HepG2 (cell line): Measurements from ENCODE around the gene MPLKIP. TPM values are rescaled to one million over a fixed set of nuclear protein-coding genes. Genes with fewer than 3 reads are reported as not detected.

Experiments used
- ASH2L ChIP-seq: fragments of 300-600, 200-600 bp; sonication (generic); IDR thresholded peaks from 2 replicates; pipeline ENCODE4 v1.7.0; 2017; ENCODE audit warnings: low read depth, mild to moderate bottlenecking, moderate library complexity, mixed read lengths, low read length; ENCODE audit not compliant: insufficient read length
- GZF1 ChIP-seq: sonication (generic); formaldehyde crosslinking; IDR thresholded peaks from 2 replicates; pipeline ENCODE4 v1.5.1; 2020; ENCODE audit warnings: mild to moderate bottlenecking, missing genetic modification reagents
- HMG20A ChIP-seq: IDR thresholded peaks from 2 replicates; pipeline ENCODE4 v1.6.1; 2016; ENCODE audit warnings: borderline replicate concordance
- HNF4A ChIP-seq: sonication (generic); formaldehyde crosslinking; IDR thresholded peaks from 2 replicates; pipeline ENCODE4 v1.4.0; 2020; ENCODE audit warnings: missing genetic modification reagents
- KDM5A ChIP-seq: fragments of 200-600 bp; sonication (generic); IDR thresholded peaks from 2 replicates; pipeline ENCODE4 v1.7.0; 2018; ENCODE audit warnings: antibody characterized with exemption, mild to moderate bottlenecking, low read length, borderline replicate concordance
- MAF1 ChIP-seq: sonication (generic); formaldehyde crosslinking; IDR thresholded peaks from 2 replicates; pipeline ENCODE4 v1.5.0; 2020; ENCODE audit warnings: missing genetic modification reagents, borderline replicate concordance
- NFYC ChIP-seq: IDR thresholded peaks from 2 replicates; pipeline ENCODE4 v1.6.1; 2016; ENCODE audit warnings: missing genetic modification reagents, missing compliant biosample characterization
- NRL ChIP-seq: sonication (generic); formaldehyde crosslinking; IDR thresholded peaks from 2 replicates; pipeline ENCODE4 v1.5.0; 2020; ENCODE audit warnings: missing genetic modification reagents, mild to moderate bottlenecking, moderate library complexity, borderline replicate concordance
- RXRA ChIP-seq: sonication (generic); formaldehyde crosslinking; IDR thresholded peaks from 2 replicates; pipeline ENCODE4 v1.5.1; 2020; ENCODE audit warnings: missing genetic modification reagents
- SOX13 ChIP-seq, 3 experiments: fragments of 450-650 bp in 1 of 3; sonication (generic) in 1 of 3; formaldehyde crosslinking in 1 of 3; IDR thresholded peaks in 2 of 3; conservative IDR thresholded peaks in 1 of 3; 2 replicates each; pipeline versions ENCODE4 v1.5.0 to v1.6.1; 2016 to 2020; ENCODE audit warnings: antibody characterized with exemption in 1 of 3, mild to moderate bottlenecking in 1 of 3, missing compliant biosample characterization in 1 of 3, missing genetic modification reagents in 1 of 3, moderate library complexity in 1 of 3
- TAF1 ChIP-seq: sonication (generic); formaldehyde crosslinking; IDR thresholded peaks from 2 replicates; pipeline ENCODE4 v1.4.0; 2020; ENCODE audit warnings: missing genetic modification reagents
- ZBTB38 ChIP-seq: sonication (generic); formaldehyde crosslinking; IDR thresholded peaks from 2 replicates; pipeline ENCODE4 v1.5.1; 2020; ENCODE audit warnings: mild to moderate bottlenecking, missing genetic modification reagents
- ZNF205 ChIP-seq: IDR thresholded peaks from 2 replicates; pipeline ENCODE4 v1.6.1; 2018; ENCODE audit warnings: missing biosample characterization, missing genetic modification reagents
- ZNF484 ChIP-seq: sonication (generic); formaldehyde crosslinking; IDR thresholded peaks from 2 replicates; pipeline ENCODE4 v1.5.1; 2020; ENCODE audit warnings: mild to moderate bottlenecking, low read depth, missing genetic modification reagents, borderline replicate concordance
- ZNF615 ChIP-seq: sonication (generic); formaldehyde crosslinking; IDR thresholded peaks from 2 replicates; pipeline ENCODE4 v1.5.0; 2020; ENCODE audit warnings: mild to moderate bottlenecking, missing genetic modification reagents, borderline replicate concordance
- ZNF660 ChIP-seq: sonication (generic); formaldehyde crosslinking; IDR thresholded peaks from 2 replicates; pipeline ENCODE4 v1.5.1; 2020; ENCODE audit warnings: mild to moderate bottlenecking, low read depth, missing genetic modification reagents, borderline replicate concordance
- polyA plus RNA-seq, 8 experiments: library from polyadenylated mRNA; depleted of rRNA in 3 of 8; stranded (reverse) in 7 of 8; unstranded in 1 of 8; fragments of >200 nt; fragmentation: Illumina TruSeq in 4 of 8; extraction: Trizol in 4 of 8; gene quantifications; 2 replicates each; pipeline versions ENCODE4 v1.2.1 to v1.2.3, GENCODE V29; 2011 to 2016; ENCODE audit warnings: low read depth in 4 of 8, missing spikeins in 1 of 8, mixed read lengths in 1 of 8; ENCODE audit not compliant: insufficient read depth in 1 of 8
- total RNA-seq, 5 experiments: library from RNA; depleted of rRNA; stranded (reverse); fragments of >200 nt; fragmentation: Illumina TruSeq; extraction: Trizol; gene quantifications; 2 replicates each; pipeline ENCODE4 v1.2.3, GENCODE V29; 2016; ENCODE audit warnings: low read depth in 1 of 5
- TF ChIP-seq, protein P1 (sequence below): sonication (generic); formaldehyde crosslinking; IDR thresholded peaks from 2 replicates; pipeline ENCODE4 v1.8.0; 2022; ENCODE audit warnings: mild to moderate bottlenecking, missing genetic modification reagents, moderate library complexity
- TF ChIP-seq, protein P2 (sequence below): sonication (generic); formaldehyde crosslinking; IDR thresholded peaks from 2 replicates; pipeline ENCODE4 v1.4.0; 2020; ENCODE audit warnings: mild to moderate bottlenecking, low read depth, missing genetic modification reagents
- TF ChIP-seq, protein P3 (sequence below): IDR thresholded peaks from 2 replicates; pipeline ENCODE4 v1.6.1; 2016
- TF ChIP-seq, protein P4 (sequence below): sonication (generic); formaldehyde crosslinking; IDR thresholded peaks from 2 replicates; pipeline ENCODE4 v1.4.0; 2020; ENCODE audit warnings: missing genetic modification reagents
- TF ChIP-seq, protein P5 (sequence below): sonication (generic); formaldehyde crosslinking; IDR thresholded peaks from 2 replicates; pipeline ENCODE4 v1.8.0; 2022; ENCODE audit warnings: mild to moderate bottlenecking, missing genetic modification reagents, moderate library complexity

MPLKIP gene
- total and polyA plus RNA-seq, 2 of the 13 experiments (the other 11 are each of a cell fraction or from before 2014, with no cell fraction given): 40.1 to 45.7 TPM

DNA sequence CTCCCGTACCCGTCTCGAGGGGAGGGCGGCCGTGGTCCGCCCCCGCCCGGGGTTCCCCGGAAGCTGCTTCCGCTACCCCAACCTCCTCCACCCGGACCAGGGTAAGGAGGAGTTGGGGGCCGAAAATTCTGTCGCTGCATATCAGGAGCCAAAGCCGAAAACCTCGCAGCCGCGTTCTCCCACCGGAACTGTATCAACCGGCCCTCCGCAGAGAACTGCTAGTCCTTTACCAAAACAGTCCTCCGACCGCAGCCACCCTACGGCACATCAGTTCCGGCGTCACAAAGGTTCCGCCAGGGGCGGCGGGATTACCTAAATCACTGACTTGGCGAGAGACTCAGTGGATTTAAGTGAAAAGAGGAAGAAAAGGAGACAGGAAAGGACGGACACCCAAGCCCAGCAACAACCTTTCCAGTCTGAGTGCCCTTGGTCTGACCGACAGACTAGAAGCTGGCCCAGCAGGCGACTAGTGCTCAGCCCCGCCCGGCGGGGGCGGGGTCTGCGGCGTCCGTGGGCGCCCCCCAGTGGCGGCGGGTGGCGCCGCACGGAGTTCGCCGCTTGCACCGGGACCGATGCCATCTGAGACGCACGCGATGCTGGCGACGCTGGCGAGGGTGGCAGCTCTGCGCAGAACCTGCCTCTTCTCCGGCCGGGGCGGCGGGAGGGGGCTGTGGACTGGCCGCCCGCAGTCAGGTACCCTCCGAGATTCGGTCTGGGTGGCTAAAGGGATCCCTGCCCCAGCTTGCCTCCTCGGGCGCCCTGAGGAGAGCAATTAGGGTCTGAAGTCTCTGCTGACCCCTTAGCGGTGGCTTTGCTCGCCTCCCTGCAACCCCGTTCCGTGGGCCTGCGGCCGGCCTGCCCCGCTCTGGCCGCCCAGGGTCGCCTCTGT, at the start of gene MPLKIP, which contains the start of gene SUGCT (continued):
- TF ChIP-seq, protein P1, sequence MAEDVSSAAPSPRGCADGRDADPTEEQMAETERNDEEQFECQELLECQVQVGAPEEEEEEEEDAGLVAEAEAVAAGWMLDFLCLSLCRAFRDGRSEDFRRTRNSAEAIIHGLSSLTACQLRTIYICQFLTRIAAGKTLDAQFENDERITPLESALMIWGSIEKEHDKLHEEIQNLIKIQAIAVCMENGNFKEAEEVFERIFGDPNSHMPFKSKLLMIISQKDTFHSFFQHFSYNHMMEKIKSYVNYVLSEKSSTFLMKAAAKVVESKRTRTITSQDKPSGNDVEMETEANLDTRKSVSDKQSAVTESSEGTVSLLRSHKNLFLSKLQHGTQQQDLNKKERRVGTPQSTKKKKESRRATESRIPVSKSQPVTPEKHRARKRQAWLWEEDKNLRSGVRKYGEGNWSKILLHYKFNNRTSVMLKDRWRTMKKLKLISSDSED: no peak
- TF ChIP-seq KDM5A: peak; percentile 99
- TF ChIP-seq RXRA (CRISPR knock-in tag): no peak; the same call in 1 of the 2 replicates
- peak; percentile 100 for TF ChIP-seq ASH2L
- TF ChIP-seq ZNF615 (CRISPR knock-in tag): no peak
- no peak for TF ChIP-seq ZNF660
- TF ChIP-seq HNF4A (CRISPR knock-in tag): no peak; the same call in 1 of the 2 replicates
- TF ChIP-seq NRL (CRISPR knock-in tag): peak; percentile 84
- TF ChIP-seq, protein P2, sequence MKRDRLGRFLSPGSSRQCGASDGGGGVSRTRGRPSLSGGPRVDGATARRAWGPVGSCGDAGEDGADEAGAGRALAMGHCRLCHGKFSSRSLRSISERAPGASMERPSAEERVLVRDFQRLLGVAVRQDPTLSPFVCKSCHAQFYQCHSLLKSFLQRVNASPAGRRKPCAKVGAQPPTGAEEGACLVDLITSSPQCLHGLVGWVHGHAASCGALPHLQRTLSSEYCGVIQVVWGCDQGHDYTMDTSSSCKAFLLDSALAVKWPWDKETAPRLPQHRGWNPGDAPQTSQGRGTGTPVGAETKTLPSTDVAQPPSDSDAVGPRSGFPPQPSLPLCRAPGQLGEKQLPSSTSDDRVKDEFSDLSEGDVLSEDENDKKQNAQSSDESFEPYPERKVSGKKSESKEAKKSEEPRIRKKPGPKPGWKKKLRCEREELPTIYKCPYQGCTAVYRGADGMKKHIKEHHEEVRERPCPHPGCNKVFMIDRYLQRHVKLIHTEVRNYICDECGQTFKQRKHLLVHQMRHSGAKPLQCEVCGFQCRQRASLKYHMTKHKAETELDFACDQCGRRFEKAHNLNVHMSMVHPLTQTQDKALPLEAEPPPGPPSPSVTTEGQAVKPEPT (CRISPR knock-in tag): no peak
- no peak for TF ChIP-seq SOX13 (IDR thresholded peaks at IDR 0.05)
- 0 out of 4 replicates have a peak, but pooled peaks of 1 of the 2 experiments have one; percentile 3 for TF ChIP-seq SOX13 (CRISPR knock-in tag; conservative IDR thresholded peaks at IDR 0.05 in 1 of 2, IDR thresholded peaks at IDR 0.05 in 1 of 2)
- TF ChIP-seq NFYC: no peak; the same call in 1 of the 2 replicates
- TF ChIP-seq, protein P3, sequence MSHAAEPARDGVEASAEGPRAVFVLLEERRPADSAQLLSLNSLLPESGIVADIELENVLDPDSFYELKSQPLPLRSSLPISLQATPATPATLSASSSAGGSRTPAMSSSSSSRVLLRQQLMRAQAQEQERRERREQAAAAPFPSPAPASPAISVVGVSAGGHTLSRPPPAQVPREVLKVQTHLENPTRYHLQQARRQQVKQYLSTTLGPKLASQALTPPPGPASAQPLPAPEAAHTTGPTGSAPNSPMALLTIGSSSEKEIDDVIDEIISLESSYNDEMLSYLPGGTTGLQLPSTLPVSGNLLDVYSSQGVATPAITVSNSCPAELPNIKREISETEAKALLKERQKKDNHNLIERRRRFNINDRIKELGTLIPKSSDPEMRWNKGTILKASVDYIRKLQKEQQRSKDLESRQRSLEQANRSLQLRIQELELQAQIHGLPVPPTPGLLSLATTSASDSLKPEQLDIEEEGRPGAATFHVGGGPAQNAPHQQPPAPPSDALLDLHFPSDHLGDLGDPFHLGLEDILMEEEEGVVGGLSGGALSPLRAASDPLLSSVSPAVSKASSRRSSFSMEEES (CRISPR knock-in tag): no peak
- TF ChIP-seq, protein P4, sequence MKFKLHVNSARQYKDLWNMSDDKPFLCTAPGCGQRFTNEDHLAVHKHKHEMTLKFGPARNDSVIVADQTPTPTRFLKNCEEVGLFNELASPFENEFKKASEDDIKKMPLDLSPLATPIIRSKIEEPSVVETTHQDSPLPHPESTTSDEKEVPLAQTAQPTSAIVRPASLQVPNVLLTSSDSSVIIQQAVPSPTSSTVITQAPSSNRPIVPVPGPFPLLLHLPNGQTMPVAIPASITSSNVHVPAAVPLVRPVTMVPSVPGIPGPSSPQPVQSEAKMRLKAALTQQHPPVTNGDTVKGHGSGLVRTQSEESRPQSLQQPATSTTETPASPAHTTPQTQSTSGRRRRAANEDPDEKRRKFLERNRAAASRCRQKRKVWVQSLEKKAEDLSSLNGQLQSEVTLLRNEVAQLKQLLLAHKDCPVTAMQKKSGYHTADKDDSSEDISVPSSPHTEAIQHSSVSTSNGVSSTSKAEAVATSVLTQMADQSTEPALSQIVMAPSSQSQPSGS (CRISPR knock-in tag): no peak
- TF ChIP-seq ZNF484 (CRISPR knock-in tag): no peak
- 0 out of 2 replicates have a peak, but pooled peaks have one; percentile 68 for TF ChIP-seq MAF1 (CRISPR knock-in tag)
- TF ChIP-seq HMG20A: no peak
- peak; percentile 92 for TF ChIP-seq TAF1 (CRISPR knock-in tag)
- peak; percentile 28; the same call in 1 of the 2 replicates for TF ChIP-seq GZF1 (CRISPR knock-in tag)
- peak; percentile 93 for TF ChIP-seq ZNF205 (CRISPR knock-in tag)
- TF ChIP-seq, protein P5, sequence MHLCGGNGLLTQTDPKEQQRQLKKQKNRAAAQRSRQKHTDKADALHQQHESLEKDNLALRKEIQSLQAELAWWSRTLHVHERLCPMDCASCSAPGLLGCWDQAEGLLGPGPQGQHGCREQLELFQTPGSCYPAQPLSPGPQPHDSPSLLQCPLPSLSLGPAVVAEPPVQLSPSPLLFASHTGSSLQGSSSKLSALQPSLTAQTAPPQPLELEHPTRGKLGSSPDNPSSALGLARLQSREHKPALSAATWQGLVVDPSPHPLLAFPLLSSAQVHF (CRISPR knock-in tag): peak; percentile 77; the same call in 1 of the 2 replicates
- TF ChIP-seq ZBTB38 (CRISPR knock-in tag): peak; percentile 56; the same call in 1 of the 2 replicates
